Activated CD8-positive, alpha-beta memory T cell treated with anti-CD3 and anti-CD28 coated beads, Interleukin-2, amount 50 U/mL, for 24 hours (primary cell): Measurements from ENCODE around the gene IFI30.
A peak's percentile ranks its signal among the peaks of the same experiment; 100 is the strongest.

ENCODE experiments used
- DNase-seq: peaks from one replicate; pipeline ENCODE4 v3.0.0-alpha.2; 2020; ENCODE audit errors: extremely low read depth

The IFI30 gene

GRCh38 chr19:18171605-18172327 is 1.8 kb upstream of the IFI30 start:
- DNase-seq: no peak

GRCh38 chr19:18172331-18173053 is 1.1 kb upstream of the IFI30 start:
- no peak for DNase-seq

- no peak for DNase-seq
These were observed 500 bp upstream of the IFI30 start for GRCh38 chr19:18173054-18173571.

GRCh38 chr19:18174983-18175382 is 1.4 kb downstream of the IFI30 start:
- DNase-seq: no peak

- DNase-seq: no peak
These were observed 3.0 kb downstream of the IFI30 start for GRCh38 chr19:18176367-18177310.

- DNase-seq: no peak
These were observed 6.3 kb downstream of the IFI30 start for GRCh38 chr19:18179957-18180356.

GRCh38 chr19:18183529-18183928 is 9.9 kb downstream of the IFI30 start:
- no peak for DNase-seq

- DNase-seq: no peak
These were observed 11.9 kb downstream of the IFI30 start for GRCh38 chr19:18185538-18185937.

- no peak for DNase-seq
These were observed 16.7 kb downstream of the IFI30 start for GRCh38 chr19:18190278-18190677.

GRCh38 chr19:18191640-18192062 is 18.0 kb downstream of the IFI30 start:
- DNase-seq: no peak

GRCh38 chr19:18192673-18193387 is 19.2 kb downstream of the IFI30 start, which contains the start of gene MPV17L2:
Gene MPV17L2 (plus strand): TSS chr19:18193218. CDS start chr19:18193282, 64 bp downstream.
- peak; percentile 96 for DNase-seq

- DNase-seq: no peak
These were observed 20.0 kb downstream of the IFI30 start for GRCh38 chr19:18193388-18194180.

GRCh38 chr19:18194181-18194530 is 20.5 kb downstream of the IFI30 start:
- DNase-seq: no peak

GRCh38 chr19:18194554-18195238 is 21.1 kb downstream of the IFI30 start:
- no peak for DNase-seq

GRCh38 chr19:18196511-18196845 is 22.9 kb downstream of the IFI30 start:
- no peak for DNase-seq

- no peak for DNase-seq
These were observed 23.7 kb downstream of the IFI30 start for GRCh38 chr19:18197306-18197705.

- no peak for DNase-seq
These were observed 24.3 kb downstream of the IFI30 start for GRCh38 chr19:18197941-18198340.

- no peak for DNase-seq
These were observed 24.8 kb downstream of the IFI30 start for GRCh38 chr19:18198374-18198773.

GRCh38 chr19:18202397-18202777 is 28.8 kb downstream of the IFI30 start:
- DNase-seq: no peak

GRCh38 chr19:18202778-18203407 is 29.3 kb downstream of the IFI30 start:
- no peak for DNase-seq
